Stimulated activated CD4-positive, alpha-beta T cell treated with anti-CD3 and anti-CD28 coated beads, Interleukin-12 subunit alpha, Interleukin-12 subunit beta, amount 100 ng/mL, for 48 hours (primary cell): ENCODE data around the gene ZSCAN21.

Experiments
- DNase-seq, 3 donors: peaks; one replicate each; pipeline ENCODE4 v3.0.0-alpha.2; 2020; ENCODE audit warnings: low read depth in 2 of 3, low spot score in 1 of 3

The ZSCAN21 gene

DNA sequence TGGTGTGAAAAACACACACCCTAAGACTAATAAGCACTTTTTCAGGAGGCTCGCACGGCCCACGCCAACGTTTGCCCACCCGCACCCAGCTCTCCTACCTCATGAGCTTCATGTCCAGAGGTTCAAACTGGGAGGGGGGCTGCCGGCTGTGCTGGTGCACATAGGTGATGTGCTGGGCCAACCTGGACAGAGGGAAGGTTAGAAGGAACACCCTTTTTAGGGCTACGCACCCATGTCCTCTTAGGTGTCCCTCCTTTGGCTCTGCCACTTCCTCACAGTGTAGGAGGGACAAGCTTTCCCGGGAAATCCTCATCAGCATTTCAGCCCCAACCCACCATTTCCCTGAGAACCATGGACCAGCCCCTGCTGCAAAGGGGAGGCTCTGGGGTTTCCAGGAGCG lies 45.7 kb downstream of the ZSCAN21 start:
- no peak for DNase-seq

GRCh38 chr7:100095704-100096103 lies 46.1 kb downstream of the ZSCAN21 start:
- no peak for DNase-seq

GRCh38 chr7:100098913-100099312 lies 49.3 kb downstream of the ZSCAN21 start:
- no peak for DNase-seq

GRCh38 chr7:100099452-100099851 lies 49.9 kb downstream of the ZSCAN21 start:
- no peak for DNase-seq

DNA sequence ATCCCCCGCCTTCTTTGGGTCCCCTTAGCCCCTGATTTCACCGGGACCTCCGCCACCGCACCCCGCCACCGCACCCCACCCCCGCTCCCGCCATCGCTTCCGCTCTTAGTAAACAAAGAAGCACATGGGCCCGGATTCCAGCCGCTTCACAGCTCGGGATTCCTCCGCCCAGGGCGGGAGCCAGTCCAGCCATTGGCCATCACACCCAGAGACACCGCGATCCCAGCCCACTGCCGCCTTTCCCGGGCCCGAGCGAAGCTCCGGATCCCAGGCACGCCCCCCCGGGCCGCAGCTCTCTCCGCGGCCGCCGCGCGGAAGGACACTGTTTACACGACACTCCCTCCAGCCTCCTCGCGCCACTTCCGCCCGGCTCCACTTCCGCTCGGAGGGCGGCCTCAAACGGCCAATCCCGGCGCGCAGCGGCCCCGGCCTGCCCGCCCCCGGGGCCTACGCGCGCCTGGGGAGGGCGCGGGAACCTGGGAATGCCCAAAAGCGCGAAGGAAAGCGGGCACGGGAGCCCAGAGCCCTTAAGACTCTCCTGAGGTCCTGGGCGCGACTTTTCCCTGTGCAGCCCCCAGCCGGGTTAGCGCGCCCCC lies 50.9 kb downstream of the ZSCAN21 start:
- DNase-seq, result peak; percentile 70 to 83 (median 76)

GRCh38 chr7:100101016-100101862 lies 51.7 kb downstream of the ZSCAN21 start, which contains the start of the genes AP4M1 and MCM7:
Gene AP4M1, plus strand, starts transcription at chr7:100101643. Its CDS starts 72 bp downstream, at chr7:100101715.
Gene MCM7, minus strand, starts transcription at chr7:100101397. Its CDS starts 103 bp downstream, at chr7:100101294.
- peak; percentile 96 to 98 (median 98) for DNase-seq

- DNase-seq, result no peak
Measured at GRCh38 chr7:100102950-100103840, 53.6 kb downstream of the ZSCAN21 start.

GRCh38 chr7:100105534-100105933 lies 56.0 kb downstream of the ZSCAN21 start:
- no peak for DNase-seq

DNA sequence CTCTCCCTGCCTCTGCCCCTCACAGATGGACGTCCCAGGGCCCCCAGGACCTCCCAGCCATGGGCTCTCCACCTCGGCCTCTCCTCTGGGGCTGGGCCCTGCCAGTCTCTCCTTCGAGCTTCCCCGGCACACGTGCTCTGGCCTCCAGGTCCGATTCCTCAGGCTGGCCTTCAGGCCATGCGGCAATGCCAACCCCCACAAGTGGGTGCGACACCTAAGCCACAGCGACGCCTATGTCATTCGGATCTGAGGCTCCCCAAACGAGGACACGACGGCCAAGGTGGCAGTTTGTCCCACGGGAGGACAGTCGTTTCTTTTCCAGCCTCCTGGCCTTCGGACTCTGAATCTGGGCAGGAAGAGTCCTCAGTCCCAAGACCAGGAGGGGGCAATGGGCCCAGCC lies 57.1 kb downstream of the ZSCAN21 start:
- no peak for DNase-seq

- DNase-seq, result no peak
Measured at GRCh38 chr7:100107125-100107737, 57.7 kb downstream of the ZSCAN21 start.

GRCh38 chr7:100107890-100108289 lies 58.3 kb downstream of the ZSCAN21 start:
- DNase-seq, result no peak

DNA sequence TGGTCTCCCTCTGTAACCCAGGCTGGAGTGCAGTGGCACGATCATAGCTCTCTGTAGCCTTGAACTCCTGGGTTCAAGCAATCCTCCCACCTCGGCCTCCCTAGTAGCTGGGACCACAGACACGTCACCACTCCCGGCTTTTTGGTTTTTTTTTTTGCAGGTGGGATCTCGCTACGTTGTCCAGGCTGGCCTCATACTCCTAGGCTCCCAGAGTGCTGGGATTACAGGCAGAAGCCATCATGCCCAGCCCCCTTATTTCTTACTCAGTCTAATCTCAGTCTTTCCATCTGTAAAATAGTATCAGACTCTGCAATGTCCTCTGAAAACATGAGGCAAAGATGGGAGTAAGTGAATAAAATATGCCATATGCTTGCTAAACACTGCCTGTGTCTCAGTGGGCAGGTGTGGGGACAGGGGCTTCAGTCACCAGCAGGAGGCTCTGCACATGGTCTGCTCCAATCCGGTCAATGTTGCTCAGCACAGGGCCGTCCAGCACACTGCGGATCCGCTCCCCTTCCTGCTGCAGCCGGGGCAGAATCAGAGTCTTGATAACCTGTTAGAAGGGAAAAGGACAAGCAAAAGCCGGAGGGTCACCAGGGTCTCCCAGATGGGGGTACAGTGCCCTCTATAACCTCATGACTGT lies 60.1 kb downstream of the ZSCAN21 start:
- no peak for DNase-seq

- DNase-seq, result no peak
Measured at GRCh38 chr7:100111156-100111555, 61.6 kb downstream of the ZSCAN21 start.

DNA sequence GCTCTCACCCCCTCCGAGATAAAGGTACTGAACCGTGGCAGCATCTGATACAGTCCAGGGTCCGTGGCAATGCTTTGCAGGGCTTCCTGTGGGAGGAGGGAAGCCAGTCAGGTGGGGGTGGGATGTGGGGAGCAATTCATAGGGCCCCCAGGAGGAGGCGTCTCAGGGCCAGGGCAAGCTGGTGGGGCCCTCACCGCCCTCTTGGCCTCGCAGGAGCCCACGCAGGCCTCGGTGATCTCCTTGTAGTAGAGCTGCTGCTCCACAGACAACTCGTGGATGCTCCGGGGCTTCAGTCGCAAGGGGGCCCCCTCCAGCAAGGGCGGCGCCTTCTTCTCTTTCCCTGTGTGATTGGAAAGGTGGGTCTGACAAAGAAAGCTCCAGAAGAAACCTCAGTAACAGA lies 62.3 kb downstream of the ZSCAN21 start:
- no peak for DNase-seq
